Activated CD4-positive, alpha-beta T cell treated with anti-CD3 and anti-CD28 coated beads, Interleukin-2, amount 50 U/mL, for 16 hours (primary cell): ENCODE measurements around the gene R3HCC1L.
A peak's percentile ranks its signal among the peaks of the same experiment; 100 is the strongest.

ENCODE experiments used
- DNase-seq: peaks from one replicate; pipeline ENCODE4 v3.0.0-alpha.2; 2020

Gene R3HCC1L

DNA sequence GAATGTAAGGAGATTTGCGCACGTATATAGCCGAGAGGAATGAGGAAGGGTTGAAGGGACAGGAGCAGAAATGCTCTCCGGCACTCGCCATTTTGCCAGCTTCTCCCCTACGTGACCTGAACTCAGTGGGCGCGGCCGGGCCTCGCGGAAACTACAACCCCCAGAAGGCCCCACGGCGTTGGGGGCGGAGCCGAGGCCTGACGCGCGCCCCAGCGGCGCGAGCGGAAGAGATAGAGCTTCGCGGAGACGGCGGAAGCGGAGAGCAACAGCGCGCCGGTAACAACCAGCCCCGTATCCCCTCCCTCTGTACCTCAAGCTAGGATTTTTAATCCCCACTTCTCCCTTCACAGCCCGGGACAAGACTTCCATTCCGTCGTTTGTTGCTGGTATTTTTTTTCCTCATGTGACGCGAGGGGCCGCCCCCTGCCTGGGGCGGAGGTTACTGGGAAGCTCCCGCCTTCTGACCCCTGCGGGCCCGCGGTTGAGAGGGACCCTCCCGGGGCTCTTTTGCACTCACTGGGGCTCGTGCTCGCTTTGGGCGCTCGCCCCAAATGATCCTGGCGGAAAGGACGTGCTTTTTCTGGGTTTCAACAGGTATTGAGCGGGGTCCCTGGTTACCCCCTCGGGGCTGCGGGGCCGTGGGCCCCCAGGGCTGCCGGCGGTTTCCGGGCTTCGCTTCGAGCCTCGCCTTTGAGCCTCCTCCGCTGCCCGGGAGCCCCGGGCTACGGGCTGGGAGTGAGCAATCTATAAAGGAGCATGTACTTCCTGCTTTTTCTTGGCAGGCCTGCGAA, at the start of gene R3HCC1L:
R3HCC1L (plus strand) TSS at position 227 of the 791 bp plus-strand sequence. CDS start 73,458 bp downstream, outside the sequence.
- peak; percentile 94 for DNase-seq

DNA sequence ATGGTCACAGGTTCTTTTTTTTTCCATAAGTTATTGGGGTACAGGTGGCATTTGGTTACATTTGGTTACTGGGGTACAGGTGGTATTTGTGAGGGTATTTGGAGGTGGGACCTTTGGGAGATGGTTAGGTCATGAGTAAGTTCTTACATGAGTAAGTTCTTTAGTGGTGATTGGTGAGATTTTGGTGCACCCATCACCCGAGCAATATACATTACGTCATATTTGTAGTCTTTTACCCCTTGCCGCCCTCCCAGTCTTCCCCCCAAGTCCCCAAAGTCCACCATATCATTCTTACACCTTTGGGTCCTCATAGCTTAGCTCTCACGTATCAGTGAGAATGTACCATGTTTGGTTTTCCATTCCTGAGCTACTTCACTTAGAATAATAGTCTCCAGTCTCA, 49.2 kb upstream of the R3HCC1L start:
- DNase-seq = no peak

DNA sequence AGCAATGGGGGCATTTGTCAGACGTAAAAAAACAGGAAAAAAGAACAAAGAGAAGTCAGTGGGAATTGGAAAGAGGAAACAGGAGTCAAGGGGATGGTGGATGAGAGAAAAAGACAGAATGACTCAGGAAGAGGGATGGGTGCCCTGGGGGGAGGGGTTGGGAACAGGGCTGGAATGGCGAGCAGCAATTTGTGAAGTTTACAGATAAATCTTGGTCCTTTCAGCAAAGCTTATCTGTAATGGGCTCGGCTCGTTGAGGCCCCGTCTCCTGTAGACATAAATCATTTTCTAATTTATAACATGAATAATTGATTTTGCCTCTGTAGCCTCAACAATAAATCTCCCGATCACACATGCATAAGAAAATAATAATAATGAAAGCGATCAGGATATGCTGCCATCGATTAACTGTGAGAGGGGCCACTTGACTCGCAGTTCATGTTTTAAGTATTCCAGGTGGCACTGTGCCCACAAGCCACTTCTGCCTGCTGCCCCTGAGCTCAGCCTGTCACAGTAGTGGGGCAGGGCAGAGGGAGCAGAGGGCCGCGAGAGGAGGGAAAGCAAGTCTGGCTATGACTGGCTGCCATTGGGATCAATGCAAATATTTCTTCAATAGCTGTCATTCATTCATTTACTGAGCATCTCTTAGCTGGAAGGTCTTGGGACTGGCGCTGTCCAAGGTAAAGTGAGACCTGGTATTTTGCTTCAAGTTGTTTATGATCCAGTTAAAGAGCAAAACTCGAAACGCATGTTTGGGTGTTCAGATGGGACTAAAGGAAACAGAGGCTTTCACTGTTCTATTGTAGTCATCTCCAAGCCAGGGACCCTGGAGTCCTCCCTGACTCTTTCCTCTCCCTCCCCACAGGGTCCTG, 47.4 kb upstream of the R3HCC1L start:
- DNase-seq = no peak

DNA sequence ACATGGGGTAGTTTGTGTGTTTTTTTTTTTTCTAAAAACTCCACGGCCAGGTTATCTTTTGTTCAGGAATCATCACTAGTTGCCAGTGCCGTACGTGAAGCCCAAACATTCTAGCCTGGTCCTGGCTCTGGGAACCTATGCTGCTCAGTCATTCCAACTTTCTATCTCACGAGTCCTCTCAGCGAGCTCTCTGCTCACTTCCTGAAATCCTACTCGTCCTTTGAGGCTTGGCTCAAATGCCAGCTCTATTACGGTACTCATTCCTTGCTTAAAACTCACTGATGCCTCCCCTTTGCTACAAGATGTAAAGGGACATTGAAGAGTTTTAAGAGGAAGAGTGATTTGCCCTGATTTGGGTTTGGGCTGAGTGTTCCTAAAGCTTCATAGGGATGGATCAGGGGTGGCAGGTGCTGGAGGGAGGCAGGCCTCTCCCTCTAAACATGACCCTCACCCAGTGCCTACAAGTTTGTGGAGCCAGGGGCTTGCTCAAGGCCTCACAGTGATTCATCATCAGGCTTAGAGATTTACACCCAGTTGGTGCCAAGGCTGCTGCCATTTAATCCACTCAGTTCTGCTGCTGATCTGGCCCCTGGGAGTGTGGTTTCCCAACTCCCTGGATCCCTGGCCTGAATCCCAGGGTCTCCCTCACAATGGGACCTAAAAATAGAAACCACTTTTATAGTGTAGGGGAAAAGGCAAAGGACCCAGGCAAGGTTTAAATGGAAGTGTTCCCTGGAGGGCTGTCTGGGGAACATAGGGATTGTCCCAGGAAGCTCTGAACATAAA, 46.1 kb upstream of the R3HCC1L start:
- no peak for DNase-seq

DNA sequence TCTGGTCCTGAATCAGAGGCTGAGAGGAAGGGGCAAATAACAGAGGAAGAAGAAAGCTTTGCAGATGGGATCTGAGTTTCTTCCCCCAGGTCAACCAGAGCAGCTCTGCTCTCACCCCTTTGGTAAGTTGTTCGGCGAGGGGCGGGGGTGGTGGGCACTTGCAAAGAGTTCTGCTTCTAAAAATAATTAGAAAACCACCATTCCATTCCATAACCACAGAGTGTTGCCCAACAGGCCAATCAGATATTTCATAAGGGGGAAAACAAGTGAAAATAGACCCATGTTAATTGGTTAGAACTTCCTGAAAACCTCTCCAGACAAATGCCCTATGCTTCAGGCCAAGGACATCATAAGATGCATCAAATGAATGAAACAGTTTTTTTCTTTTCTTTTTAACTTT, 43.6 kb upstream of the R3HCC1L start:
- DNase-seq = no peak

DNA sequence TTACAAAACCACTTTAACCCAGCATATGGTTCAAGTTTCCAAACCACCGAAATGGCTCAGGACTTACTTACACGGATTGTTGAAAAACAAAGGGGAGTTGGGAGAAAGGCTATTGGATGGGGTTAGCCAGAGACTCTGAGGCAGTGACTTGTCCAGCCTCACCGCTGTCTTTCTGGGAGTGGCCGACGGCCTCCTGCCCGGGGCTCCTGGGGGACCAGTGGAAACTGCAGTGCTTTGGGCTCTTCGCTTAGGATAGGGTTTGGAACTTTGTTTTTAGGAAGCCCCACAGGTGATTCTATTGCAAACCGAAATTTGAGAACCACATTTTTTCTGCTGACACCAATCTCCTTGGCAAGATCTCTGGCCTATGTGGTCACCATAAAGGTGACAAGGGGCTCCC, 38.1 kb upstream of the R3HCC1L start:
- no peak for DNase-seq

DNA sequence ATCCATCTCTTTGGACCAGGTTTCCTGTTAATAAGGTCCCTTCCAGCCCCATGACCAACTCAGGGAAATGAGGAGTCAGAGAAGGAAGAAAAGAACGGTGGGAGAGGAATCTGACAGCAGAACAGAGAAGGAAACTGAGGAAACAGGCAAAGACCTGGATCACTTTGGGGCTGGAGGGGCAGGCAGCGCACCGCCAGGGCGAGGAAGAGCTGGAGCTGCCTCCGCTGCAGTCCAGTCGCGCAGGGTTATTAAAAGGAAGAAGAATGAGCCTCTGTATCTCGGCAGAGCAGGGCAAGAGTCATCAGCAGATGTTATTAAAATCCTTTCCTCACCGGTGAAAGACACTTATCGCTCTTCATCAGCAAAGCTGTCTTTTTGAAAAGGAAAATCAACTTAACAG, 37.7 kb upstream of the R3HCC1L start:
- DNase-seq = no peak

DNA sequence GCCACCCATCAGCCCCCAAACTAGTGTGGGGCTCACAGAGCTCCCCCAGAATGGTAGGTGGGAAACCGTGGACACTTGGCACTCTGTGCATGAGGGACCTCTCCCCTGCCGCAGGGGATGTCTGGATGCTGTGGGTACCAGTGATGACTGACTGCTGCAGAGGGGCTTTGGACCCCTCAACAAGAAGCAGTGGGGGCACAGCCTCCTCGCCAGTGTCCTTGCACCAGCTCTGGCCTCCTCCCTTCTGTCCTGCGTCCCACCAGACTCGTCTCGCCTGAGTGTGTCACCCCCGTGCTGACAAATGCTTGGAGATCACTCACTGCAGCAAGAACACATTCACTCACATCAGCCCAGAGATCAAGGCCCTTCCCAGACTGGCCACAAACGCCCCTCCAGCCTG, 37.3 kb upstream of the R3HCC1L start:
- DNase-seq = no peak

DNA sequence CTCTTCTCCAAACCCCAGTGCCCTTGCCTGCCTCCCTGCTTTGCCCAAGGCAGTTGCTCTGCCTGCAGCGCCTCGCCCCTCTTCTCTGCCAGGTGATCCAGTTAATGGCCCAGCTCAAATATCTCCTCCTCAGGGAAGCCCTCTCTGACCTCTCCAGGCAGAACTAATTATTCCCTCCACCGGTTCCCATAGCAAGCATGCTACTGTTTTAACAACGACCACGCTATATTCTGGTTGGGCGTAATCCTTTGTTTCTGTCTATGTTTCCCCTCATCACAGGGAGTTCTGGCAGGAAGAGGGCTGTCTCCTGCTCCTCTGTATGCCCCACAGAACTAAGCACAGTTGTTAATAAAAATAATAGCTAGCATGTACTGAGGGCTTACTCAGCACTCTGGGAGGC, 36.8 kb upstream of the R3HCC1L start:
- no peak for DNase-seq

DNA sequence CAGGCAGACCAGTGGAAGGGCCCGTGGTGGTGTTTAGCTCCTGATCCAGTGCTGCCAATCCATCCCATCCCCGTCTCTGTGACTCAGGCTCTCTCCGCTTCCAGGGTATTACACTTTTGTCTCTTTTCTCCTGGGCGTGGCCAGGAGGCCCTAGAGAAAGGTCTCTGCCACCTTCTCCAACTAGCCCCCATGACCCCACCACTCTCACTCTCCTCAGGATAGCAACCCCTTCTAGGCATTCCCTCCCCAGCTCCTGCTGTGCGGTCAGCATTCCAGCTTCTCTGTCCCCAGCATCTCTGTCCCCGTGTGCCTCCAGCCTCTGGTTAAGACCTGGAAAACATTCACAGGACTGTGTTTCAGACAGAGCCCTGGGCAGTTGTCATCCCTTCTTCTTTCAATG, 36.2 kb upstream of the R3HCC1L start:
- DNase-seq = no peak

DNA sequence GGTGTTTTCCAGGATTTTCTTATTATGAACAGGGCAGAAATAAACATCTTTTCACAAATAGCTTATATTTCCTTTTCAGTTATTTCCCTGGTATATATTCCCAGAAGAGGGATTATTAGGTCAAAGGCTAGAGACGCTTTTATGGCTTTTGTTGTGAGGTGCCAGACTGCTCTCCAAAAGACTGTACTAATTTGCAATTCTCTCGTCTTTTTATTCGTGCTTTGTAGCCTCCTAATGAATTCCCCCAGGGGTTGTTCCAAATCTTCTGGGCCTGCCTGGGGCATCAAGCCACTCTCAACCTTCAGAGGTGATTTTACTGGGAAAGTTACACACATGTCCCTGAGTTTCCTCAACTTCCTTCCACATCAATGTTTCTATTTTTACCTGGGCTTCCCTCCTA, 34.0 kb upstream of the R3HCC1L start:
- no peak for DNase-seq

DNA sequence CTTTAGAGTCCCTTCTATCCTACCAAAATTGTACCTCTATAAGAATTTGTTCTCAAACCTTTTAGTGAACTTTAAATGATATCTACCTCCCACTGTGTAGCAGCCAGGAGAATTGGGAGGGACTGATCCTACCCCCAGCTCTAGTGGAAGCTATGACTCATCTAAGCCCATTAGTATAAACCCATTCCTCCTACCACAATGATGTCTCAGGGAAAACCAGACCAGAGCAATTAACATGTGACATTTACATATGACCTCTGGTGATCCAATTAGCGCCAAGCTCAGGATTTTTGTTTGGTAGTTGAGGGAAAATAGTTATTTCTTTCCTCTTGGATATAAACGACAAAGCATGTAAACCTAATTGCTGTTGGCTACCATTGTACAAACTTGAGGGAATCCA, 33.1 kb upstream of the R3HCC1L start:
- no peak for DNase-seq

DNA sequence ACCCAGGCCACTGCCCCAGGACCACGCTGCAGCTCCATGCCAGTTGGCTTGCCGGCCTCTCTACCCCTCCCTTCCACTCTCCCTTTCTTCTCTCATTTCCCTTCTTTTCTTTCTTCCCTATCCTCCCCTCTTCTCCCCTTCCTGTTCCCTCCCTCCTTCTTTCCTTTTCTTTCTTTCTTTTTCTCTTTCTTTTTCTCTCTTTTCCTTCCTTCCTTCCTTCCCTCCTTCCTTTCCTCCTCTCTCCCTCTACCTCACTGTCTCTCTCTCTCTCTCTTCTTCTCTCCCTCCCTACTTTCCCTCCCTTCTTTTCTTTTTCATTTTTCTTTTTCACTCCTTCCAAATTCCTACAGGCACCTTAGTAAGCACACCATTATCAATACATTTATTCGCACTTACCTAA, 30.3 kb upstream of the R3HCC1L start:
- no peak for DNase-seq

DNA sequence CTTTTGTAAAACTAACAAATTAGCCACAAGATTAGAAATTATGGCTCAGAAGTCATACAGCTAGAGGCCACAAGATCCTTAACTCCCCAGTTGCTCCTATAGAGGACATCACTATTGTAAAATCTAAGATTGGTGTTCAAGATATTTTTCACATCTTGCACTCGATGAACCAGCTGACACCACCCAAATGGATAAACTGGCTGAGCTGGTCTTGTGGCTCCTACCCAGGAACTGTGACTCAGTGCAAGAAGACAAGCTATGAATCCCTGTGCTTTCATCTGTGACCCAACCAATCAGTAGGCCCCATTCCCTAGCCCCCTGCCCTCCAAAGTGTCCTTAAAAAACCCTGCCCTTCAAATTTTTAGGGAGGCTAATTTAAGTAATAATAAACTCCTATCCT, 27.9 kb upstream of the R3HCC1L start:
- DNase-seq = no peak

DNA sequence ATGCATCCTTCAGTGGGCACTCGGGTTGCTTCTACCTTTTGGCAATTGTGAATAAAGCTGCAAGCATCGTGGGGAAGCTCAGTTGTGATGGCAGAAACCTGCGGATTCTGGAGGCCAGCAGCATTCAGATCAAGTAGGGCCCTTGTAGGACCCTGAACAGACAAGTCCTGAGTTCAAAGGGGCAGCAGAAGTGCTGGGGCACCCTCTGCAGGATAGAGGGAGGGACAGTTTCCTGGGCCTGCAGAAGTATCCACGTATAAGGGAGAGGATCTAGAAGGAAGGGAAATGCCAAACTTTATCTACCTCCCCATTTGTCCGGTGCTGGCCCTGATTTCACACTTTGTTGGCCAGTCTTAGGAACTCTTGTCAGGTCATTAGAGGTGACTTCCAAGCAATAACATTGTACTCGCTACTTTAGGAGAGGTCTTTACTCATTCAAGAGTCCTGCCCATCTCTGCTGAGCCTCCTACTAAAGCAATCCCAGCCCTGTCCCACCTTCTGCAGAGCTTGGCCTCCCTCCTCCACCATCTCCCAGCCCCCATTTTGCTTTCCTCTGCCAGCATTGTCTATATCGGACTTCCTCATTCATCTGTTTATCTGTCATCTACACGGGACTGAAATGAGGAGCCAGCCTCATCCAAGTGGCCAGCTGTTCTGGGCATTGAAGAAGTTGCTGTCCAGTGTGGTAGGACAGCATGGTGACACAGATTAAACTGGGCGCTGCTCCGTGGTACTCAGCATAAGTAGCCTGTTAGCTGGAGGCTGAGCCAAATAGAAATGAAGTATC, 26.6 kb upstream of the R3HCC1L start:
- DNase-seq = no peak

DNA sequence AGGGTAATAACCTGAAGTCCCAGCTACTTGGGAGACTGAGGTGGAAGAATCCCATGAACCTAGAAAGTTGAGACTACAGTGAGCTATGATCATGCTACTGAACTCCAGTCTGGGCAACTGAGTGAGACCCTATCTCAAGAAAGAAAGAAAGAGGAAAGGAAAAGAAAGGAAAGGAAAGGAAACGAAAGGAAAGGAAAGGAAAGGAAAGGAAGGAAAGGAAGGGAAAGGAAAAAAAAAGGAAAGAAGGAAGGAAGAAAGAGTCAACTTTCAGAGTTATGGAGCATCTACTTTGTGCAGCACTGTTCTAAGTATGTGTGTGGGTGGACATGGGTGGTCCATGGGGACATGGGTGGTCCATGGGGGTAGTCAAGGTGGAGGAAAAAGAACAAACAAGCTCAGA, 24.1 kb upstream of the R3HCC1L start:
- no peak for DNase-seq

DNA sequence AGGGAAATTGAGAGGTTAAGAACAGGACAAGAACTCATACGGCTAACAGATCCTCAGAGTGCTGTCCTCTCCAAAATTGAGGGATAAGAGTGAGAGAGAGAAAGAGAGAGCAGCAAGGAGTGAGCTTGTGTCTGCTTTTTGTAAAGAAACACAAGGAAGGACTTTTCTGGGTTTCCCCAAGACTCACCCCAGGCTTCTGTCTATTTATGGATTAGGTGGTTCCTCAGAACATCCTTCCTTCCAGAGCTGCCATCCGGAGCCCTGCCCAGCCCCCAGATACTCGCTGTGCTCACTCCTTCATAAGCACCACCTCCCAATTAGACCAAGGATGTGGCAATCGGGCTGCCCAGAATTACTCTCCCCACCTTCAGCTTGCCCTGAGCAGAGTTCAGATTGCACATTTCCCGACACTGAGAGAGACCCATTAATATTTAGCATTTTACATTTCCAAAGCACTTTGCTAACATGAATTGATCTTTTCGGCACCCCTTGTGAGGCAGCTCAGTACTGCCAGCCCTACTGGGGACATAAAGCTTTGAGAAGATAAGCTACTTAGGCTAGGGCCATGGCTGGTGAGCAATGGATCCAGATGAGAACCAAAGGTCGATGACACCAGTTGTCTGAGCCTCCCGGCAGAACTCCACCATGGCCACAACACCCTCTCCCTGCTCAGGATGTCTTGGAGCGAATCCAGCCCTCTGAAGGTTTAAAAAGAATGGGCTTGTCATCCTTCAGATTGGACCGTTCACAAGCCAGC, 19.2 kb upstream of the R3HCC1L start:
- no peak for DNase-seq

DNA sequence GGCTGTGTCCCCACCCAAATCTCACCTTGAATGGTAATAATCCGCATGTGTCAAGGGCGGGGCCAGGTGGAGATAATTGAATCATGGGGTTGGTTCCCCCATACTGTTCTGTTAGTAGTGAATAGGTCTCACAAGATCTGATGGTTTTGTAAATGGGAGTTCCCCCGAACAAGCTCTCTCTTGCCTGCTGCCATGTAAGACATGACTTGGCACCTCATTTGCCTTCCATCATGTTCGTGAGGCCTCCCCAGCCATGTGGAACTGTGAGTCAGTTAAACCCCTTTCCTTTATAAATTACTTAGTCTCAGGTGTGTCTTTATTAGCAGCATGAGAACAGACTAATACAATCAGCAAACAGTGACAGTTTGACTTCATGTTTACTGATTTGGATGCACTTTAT, 14.6 kb upstream of the R3HCC1L start:
- no peak for DNase-seq

DNA sequence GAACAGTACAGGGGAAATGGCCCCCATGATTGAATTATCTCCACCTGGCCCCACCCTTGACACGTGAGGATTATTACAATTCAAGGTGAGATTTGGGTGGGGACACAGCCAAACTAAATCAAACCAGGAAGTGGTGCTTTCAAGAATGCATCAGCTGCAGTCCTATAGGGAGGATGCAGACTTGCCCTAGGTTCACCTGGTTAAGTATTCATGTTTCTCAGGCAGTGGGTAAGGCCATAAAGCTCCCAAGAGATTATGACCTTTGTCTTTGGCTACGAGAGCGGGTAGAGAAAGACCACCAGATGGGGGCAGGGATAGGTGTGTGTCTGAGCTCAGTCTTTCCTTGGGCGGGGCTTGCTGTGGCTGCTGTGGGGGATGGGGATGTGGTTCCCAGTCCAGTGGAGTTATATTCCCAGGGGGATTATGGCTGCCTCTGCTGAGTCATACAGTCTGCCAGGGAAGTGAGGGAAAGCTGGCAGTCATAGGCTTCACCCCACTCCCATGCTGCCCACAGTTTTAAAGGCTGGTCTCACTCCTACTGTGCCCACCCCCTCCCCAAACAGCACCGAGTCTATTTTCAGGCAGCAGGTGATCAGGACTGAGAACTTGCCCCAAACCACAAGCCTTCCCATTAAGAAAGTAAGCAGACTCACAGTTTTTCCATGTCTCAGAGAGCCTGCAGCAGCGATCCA, 8.4 kb upstream of the R3HCC1L start:
- no peak for DNase-seq

DNA sequence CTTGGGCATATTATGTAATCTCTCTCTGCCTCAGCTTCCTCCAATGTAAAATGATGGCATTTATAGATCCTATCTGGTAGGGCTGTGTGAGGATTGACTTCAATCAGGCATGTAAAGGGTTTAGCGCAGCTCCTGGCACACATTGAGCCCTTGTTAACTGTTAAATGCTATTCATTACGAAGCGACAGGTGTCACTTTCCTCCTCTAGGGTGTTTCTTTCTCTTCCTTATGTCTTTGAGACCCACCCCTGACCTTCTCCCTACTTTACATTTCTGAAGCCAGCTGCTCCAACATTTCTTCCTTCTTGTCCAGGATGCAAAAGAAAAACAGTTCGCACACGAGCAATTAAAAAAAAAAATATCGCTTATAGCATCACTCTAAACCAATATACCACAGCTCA, 5.7 kb upstream of the R3HCC1L start:
- DNase-seq = no peak

DNA sequence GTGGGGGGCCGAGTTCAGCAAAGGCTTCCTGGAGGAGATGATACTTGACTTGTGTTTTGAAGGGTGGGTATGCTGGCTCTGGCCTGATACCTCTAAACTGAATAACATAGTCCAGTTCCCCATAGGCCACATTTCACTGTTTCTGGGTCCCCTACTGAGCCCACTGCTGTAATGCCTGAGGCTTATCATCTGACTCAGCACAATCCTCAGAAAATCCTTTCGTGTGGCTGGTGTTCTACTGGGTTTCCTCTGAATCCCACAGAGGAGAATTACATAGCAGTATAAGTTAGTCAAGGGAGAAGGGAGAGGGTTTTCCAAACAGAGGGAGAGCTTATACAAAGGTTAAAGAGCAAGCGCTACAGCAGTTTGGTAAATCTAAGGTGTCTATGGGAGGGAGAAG, 2.8 kb upstream of the R3HCC1L start:
- no peak for DNase-seq
